ENCODE data around the gene GKN1.
"Not testable (repeated sequence)": the region's sequence is repeated elsewhere in the genome, so short reads cannot be mapped to it uniquely, and the experiment has no call there.

GKN1 gene

DNA sequence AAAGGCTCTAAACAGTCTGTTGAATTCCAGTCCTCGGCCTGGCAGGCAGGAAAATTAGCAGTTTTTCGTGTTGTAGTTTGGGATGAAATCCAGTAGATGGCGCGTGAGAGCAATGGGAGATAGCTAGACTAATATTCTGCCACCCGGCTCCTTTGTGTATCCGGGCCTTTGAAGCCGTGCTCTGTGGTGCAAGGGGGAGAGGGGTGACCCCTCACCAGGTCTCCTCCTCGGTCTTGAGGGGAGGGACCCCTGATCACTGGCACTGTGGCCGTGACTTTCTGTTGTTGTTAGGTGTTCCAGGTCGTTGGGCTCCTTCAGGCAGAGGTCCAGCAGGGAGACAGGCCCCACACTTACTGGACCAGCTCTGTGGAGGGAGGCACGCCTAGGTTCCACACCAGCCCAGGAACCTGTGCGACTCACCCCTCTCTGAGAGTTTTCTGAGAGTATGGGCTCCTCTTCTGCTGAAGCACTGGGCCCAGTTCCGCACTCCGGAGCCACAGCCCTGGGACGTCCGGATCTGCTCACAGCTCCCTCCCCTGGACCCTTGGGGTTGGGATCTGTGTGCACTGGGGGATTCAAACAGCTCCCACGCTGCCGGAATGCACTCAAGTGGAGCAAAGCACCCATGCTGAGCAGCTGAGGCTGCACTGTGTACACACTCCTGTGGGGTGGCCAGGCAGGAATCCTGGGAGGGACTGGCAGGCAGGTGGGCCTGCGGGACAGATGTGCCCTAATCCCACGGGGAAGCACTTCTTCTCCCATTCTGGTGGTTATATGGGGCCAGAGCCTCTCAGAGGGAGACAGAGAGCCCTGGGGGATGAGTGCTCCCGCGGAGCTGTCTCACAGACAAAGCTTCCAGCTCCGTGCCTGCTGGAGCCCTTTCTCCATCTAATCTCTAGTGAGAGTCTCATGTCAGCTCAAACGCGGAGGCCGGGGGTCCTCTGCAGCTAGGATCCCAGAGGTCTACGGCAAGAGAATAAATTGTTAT lies 30.6 kb upstream of the GKN1 start:
- Mint-ChIP-seq H3K27me3 (peaks cover 47% of the 10 kb centered on the region), H3K27ac (no peak overlapping the region), H3K9me3 (no peaks in the 10 kb centered on the region), H3K4me3 (no peak overlapping the region), H3K4me1 (peaks cover 6% of the 10 kb centered on the region)
- ATAC-seq = peak; percentile 78
- DNase-seq = peak; percentile 56

DNA sequence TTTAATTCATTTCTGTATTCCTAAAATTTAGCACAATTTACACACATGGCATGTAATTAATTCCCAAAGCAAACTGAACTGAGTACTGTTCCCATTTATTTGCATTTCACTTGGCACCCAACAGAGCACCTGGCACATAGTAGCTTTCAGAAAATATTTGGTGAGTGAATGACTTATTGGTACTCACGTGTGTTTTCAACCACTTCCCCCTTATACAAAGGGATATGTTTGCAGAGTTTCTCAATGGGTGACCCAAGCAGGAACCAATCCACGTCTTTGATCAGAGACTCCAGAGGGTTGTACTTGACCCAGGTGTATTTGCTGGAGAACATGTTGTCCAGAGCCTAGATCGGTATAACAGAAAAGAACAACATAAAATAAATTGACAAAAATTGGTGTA lies 28.3 kb upstream of the GKN1 start:
- Mint-ChIP-seq H3K27ac (peak overlapping the region in 1 of 2 donors; percentile 27), H3K9me3 (no peaks in the 10 kb centered on the region), H3K4me3 (no peak overlapping the region), H3K4me1 (peaks cover 6% of the 10 kb centered on the region), H3K27me3 (peaks cover 41% of the 10 kb centered on the region)
- DNase-seq (no peak), ATAC-seq (no peak)

DNA sequence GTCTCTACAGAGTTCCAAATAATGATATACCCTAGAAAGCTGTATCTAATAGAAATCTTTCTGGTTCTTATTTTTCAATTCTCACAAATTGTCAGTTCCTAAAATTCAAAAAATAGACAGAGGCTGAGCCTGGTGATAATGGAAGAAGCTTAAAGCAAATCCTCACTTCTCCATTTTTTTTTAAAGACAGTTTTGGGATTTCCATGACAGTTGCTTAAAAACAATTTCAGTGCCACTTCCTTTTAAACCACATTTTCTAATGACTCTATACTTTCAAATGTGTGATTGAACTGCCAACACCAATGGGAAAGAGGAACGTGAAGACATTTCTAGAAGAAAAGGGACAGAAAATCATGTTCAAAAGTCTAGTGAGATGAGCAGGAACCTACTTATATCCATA lies 25.7 kb upstream of the GKN1 start:
- peaks cover under 1% of the 10 kb centered on the region for H3K4me1 Mint-ChIP-seq
- H3K4me3 Mint-ChIP-seq = no peak overlapping the region
- peaks cover 24% of the 10 kb centered on the region for H3K27me3 Mint-ChIP-seq
- no peak overlapping the region for H3K27ac Mint-ChIP-seq
- ATAC-seq (no peak), DNase-seq (no peak)
- no peaks in the 10 kb centered on the region for H3K9me3 Mint-ChIP-seq

DNA sequence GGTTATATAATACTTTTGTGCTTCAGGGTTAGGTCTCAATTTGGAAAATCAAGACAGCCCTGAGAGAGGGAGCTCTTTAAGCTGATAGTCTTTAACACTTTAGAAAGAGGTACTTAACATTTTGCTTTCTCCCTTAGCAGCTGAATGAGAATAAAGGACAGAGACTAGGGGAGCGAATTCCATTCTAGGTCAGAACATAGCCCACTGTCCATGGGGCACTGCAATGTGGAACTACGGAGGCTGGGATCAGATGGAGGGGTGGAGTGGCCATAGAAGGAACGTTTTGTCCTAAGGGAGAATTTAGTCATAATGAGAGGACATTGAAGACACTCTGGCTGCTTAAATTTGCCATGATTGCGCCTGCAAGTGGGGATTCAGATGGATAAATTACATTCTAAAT lies 22.5 kb upstream of the GKN1 start:
- Mint-ChIP-seq H3K27me3 (peaks cover 15% of the 10 kb centered on the region), H3K27ac (peak overlapping the region in 1 of 2 donors; percentile 28), H3K4me1 (no peaks in the 10 kb centered on the region), H3K9me3 (peaks cover 4 to 7% of the 10 kb centered on the region in 2 donors), H3K4me3 (no peak overlapping the region)
- ATAC-seq (no peak), DNase-seq (no peak)

DNA sequence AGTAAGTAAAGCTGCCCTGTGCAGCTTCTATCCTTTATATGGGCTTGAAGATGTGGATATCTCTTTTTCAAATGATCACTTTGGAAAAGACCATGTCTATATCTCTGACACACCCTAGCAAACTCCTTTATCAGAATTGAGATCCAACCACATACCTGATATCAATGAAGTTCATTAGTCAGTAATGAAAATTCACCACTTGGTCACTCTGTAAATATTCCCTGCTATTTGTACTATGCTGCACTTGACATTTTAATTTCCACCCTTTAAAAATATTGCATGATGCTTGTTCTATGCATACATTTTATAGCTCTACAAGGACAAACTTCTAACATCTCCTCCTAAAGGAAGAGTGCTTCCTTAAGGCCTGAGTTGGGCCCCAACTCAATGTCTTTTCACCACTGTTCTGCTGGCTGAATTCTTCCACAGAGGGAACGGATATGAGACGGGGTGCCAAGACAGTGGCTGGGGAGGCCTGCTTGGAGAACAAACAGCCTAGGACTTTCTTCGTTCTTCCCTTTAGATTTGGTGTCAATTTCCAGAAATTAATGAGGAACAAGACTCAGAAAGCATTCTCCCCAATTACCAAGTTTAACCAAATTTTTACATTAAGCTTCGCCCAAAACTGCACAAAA lies 21.4 kb upstream of the GKN1 start, which contains the start of gene GKN2:
Gene GKN2, minus strand, starts transcription at position 7 of the 635 bp plus-strand sequence. CDS start 32 bp downstream, outside the sequence.
- H3K27me3 Mint-ChIP-seq = peaks cover 15% of the 10 kb centered on the region
- peaks cover 4 to 7% of the 10 kb centered on the region in 2 donors for H3K9me3 Mint-ChIP-seq
- H3K27ac Mint-ChIP-seq = peak within 1 kb of the TSS in 1 of 2 donors; percentile 28
- ATAC-seq = no peak
- H3K4me1 Mint-ChIP-seq = no peaks in the 10 kb centered on the region
- no peak for DNase-seq
- no peak within 1 kb of the TSS for H3K4me3 Mint-ChIP-seq

DNA sequence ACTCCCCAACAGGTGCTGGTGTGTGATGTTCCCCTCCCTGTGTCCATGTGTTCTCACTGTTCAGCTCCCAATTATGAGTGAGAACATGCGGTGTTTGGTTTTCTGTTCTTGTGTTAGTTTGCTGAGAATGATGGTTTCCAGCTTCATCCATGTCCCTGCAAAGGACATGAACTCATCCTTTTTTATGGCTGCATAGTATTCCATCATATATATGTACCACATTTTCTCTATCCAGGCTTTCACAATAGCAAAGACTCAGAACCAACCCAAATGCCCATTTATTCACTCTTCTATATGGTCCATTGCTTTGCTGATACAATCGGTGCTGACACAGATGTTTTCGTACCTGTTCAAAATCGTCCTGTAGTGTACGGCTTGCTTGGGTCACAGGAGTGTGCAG lies 19.0 kb upstream of the GKN1 start:
- ATAC-seq = not testable (repeated sequence)

DNA sequence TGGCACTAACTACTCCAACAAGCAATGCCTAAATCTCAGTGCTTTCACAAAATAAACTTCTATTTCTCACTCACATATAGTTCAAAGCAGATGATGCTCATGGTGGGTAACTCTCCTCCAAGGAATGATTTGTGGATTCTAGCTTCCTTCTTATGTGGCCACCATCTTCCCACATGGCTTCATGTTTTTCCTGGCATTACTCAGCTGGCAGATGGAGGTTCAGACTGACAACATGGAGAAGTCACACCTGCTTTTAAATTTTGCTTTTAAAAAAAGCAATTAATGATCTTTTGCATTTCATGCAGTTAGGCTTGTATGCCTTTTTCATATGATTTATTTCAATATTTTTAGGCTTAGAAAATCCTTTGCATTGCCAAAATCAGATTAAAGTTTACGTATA lies 15.4 kb upstream of the GKN1 start:
- DNase-seq = no peak
- Mint-ChIP-seq H3K4me1 (no peaks in the 10 kb centered on the region), H3K27ac (no peak overlapping the region), H3K9me3 (peaks cover 4 to 7% of the 10 kb centered on the region in 2 donors), H3K27me3 (no peaks in the 10 kb centered on the region), H3K4me3 (no peak overlapping the region)
- ATAC-seq = no peak

More for the DNA sequence above, 19.0 kb upstream of the GKN1 start:
- not testable (repeated sequence) for H3K27me3 Mint-ChIP-seq, H3K4me3 Mint-ChIP-seq, H3K27ac Mint-ChIP-seq, DNase-seq, H3K4me1 Mint-ChIP-seq, H3K9me3 Mint-ChIP-seq

DNA sequence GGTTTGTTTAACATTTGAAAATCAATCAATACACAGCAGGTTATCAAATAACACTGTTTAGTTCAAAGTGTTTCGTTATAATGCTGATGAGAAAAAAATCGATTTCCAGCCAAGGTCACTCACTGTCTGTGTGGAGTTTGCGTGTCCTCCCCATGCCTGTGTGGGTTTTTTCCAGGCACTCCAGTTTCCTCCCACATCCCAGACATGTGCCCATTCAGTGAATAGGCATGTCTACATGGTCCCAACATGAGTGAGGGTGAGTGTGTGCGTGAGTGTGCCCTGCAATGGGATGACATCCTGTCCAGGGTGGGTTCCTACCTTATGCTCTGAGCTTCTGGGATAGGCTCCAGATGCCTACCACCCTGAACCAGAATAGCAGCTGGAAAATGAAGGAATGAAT lies 13.1 kb upstream of the GKN1 start:
- Mint-ChIP-seq H3K4me3 (no peak overlapping the region), H3K9me3 (no peaks in the 10 kb centered on the region), H3K27ac (no peak overlapping the region), H3K27me3 (no peaks in the 10 kb centered on the region), H3K4me1 (no peaks in the 10 kb centered on the region)
- DNase-seq (no peak), ATAC-seq (no peak)

DNA sequence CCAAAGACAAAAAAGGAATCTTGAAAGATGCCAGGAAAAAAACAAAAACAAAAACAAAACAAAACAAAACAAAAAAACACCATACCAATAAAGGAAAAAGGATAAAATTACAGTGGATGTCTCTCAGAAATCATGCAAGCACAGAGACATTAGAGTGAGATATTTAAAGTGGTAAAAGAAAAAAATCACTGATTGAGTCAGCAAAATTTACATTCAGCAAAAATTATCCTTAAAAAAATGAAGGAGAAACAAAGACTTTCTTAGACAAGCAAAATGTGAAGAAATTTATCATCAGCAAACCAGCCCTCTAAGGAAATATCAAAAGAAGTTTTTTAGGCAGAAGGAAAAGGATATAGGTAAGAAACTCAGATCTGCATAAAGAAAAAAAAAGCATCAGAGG lies 10.2 kb upstream of the GKN1 start:
- no peak for ATAC-seq
- Mint-ChIP-seq H3K27ac (no peak overlapping the region), H3K4me1 (no peaks in the 10 kb centered on the region), H3K27me3 (no peaks in the 10 kb centered on the region), H3K4me3 (no peak overlapping the region), H3K9me3 (no peaks in the 10 kb centered on the region)
- no peak for DNase-seq

DNA sequence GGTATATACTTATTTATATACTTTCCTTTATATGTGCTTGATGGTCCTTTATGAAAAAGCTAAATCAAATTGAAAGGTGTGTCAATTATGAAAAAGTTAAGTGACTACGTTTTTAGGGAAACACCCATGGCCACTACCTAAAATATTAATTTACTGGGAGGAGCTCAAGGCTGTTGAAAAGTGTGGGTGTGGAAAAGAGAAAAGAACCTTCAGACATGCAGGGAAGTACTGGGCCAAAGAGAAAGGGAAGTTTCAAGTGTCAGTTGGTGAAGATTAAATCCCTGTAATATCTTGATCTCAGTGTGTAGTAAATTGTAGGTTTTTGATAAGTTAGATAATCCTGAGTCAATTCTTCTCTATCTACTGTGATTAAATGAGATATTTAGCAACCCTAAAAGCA lies 6.2 kb upstream of the GKN1 start:
- no peak overlapping the region for H3K27ac Mint-ChIP-seq
- ATAC-seq = no peak
- H3K9me3 Mint-ChIP-seq = no peaks in the 10 kb centered on the region
- no peak for DNase-seq
- H3K4me1 Mint-ChIP-seq = no peaks in the 10 kb centered on the region
- H3K27me3 Mint-ChIP-seq = no peaks in the 10 kb centered on the region
- H3K4me3 Mint-ChIP-seq = no peak overlapping the region

DNA sequence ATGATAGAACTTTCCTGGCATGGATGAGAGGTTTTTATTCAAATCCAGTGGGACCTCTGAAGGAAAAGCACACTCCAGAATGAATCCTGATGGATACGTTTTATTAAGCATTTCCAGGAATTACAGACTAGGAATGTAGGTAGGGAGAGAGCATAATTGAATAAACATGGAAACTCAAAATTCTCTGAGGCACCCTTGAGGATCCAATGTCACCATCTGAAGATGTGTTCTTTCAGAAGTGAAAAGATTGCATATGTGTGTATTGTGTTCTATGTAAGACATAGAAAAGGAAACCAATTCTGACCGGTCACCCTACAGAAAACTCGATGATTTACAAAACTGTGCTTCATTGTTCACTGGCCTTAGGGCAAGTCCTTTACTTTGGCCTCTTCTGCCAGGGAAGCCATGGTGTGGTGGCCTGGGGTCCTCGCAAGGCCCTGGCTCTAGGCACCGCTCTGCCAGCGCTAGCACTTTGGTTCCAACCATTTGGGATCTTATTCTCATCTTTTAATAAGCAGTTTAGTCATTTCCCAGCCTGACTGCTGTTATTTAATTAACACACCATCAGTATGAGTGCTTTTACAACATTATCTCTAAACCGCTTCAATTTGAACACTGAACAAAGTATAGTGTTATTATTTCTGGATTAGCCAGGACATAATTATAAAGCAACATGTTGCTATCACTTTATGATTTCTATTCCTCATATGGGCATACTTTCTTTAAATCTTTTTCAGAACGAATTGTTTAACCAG lies 4.5 kb upstream of the GKN1 start:
- no peak overlapping the region for H3K4me3 Mint-ChIP-seq
- H3K4me1 Mint-ChIP-seq = no peaks in the 10 kb centered on the region
- DNase-seq = no peak
- ATAC-seq = no peak
- H3K27ac Mint-ChIP-seq = no peak overlapping the region
- no peaks in the 10 kb centered on the region for H3K9me3 Mint-ChIP-seq
- H3K27me3 Mint-ChIP-seq = peaks cover 9% of the 10 kb centered on the region

DNA sequence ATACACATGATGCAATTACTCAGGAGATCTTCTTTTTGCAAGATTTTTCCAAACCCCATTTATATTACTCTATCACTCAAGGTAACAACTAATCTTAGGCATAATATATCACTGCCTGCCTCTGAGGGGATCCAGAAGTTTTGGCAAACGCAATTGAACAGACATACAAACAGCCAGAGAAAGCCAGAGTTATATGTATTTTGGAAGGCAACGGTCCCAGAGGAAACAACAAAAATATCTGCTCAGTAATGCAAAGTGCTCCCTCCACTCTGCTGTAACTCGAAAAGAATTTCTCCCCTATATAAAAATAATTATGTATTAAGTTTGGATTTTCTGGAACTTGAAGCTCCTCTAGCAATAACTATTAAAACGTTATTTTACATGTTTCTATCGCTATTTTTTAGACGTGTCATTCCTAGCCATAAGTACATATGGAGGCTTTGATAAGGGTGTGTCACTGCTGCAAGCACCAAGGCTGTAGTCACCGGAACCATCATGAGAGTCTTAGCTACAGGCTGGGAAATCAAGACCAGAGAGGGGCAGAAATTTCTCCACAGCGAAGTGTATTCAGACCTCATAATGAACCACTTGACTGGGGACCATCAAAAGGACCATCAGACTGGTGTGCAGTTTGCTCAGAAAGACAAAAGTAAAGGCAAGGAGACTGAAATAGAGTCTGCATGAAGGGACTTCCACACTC lies 3.7 kb upstream of the GKN1 start:
- Mint-ChIP-seq H3K27me3 (peaks cover 9% of the 10 kb centered on the region), H3K4me1 (no peaks in the 10 kb centered on the region), H3K4me3 (no peak overlapping the region), H3K27ac (no peak overlapping the region), H3K9me3 (no peaks in the 10 kb centered on the region)
- ATAC-seq (no peak), DNase-seq (no peak)

DNA sequence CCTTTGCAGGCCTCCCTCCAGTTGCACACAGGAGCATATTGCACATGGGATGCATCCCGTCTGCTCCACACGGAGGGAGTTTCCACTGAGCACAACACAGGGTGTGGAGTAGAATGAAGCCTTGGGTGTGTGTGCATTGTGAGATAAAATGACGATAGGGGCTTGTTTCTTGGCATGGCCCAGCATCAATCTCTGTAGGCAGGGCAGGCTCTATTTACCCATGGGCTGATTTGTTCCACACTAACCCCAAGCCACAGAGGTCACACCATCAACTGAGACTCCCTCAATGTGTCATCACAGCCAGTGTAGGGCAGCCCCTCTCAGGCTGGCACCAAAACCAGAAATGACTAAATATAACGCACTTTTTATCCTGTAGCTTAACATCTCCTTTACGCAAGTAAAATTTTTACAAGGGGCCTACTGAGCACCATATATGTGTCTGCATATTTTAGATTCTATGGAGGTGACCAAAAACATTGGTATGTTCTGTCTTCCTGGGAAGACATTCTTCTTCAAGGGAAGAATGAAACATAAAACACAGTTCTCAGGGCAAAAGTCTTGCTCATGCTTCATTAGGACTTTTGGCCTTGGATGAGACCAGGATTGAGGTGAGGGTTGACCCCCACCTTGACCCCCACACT lies 2.7 kb upstream of the GKN1 start:
- Mint-ChIP-seq H3K27me3 (peaks cover 9% of the 10 kb centered on the region), H3K4me3 (no peak overlapping the region), H3K4me1 (no peaks in the 10 kb centered on the region), H3K9me3 (no peaks in the 10 kb centered on the region), H3K27ac (no peak overlapping the region)
- ATAC-seq = peak; percentile 92
- peak in 1 of 2 donors; percentile 22 for DNase-seq

DNA sequence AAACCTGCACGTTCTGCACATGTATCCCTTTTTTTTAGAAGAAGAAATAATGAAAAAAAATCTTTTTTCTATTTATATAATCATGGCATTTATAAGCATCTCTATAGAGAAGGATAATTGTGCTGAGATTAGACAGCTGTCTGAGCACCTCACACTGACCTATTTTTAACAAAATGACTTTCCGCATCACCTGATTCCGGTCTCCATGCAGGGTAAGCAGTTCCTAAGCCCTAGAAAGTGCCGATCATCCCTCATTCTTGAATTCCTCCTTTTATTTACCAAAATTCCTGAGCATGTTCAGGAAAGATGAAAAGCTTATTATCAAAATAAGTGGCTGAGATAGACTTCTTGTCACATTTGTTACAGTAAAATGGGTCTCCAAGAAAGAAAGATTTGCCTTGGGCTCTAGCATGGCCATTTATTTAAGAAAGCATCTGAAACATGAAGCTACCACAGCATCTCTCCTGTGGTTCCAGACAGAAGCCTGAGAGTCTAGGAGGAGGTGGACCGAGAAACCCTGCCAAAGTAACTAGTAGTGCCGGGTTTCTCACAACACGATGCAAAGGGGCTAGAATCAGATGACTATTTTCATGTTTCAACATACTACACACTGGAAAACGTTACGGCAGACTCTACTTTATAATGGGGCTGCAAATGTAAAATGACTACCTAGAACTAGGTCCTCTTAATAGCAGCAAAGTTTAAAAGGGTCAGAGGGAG lies 670 bp downstream of the GKN1 start:
- Mint-ChIP-seq H3K9me3 (no peaks in the 10 kb centered on the region), H3K4me3 (no peak overlapping the region), H3K4me1 (no peaks in the 10 kb centered on the region), H3K27ac (no peak overlapping the region), H3K27me3 (peaks cover 33% of the 10 kb centered on the region)
- ATAC-seq = no peak
- DNase-seq = no peak

Data from stimulated activated naive CD8-positive, alpha-beta T cell treated with anti-CD3 and anti-CD28 coated beads, Interleukin-15, amount 100 ng/mL, for 72 hours (primary cell).